ENCODE measurements around the gene UPF2.

Gene UPF2

DNA sequence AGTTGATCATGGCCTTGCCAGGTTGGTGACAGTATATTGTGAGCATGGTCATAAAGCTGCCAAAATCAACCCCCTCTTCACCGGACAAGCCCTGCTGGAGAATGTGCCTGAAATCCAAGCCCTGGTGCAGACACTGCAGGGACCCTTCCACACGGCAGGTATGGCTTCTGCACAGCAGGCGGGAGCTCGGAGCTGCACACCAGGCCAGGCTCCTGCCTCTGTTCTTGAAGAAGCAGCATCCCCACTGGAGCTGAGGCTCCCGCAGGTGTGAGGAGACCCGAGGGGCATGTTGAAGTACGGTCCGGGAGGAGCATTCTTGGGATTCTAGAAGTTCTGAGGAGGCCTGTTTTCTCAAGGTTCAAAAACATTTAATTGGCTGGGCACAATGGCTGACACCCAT, 38.9 kb upstream of the UPF2 start:
- TF ChIP-seq FOXP2 (optimal IDR thresholded peaks at IDR 0.05; ENCODE audit: borderline replicate concordance, extremely low read depth, extremely low read length, insufficient read depth) (no peak), TAF1 (IDR thresholded peaks at IDR 0.05; ENCODE audit: borderline replicate concordance, insufficient read depth, low read length) (no peak), POLR2AphosphoS5 (IDR thresholded peaks at IDR 0.05; ENCODE audit: low read depth, low read length) (no peak), SIN3A (IDR thresholded peaks at IDR 0.05; ENCODE audit: borderline replicate concordance, insufficient read depth, low read length) (no peak)
- TF ChIP-seq, protein P1, sequence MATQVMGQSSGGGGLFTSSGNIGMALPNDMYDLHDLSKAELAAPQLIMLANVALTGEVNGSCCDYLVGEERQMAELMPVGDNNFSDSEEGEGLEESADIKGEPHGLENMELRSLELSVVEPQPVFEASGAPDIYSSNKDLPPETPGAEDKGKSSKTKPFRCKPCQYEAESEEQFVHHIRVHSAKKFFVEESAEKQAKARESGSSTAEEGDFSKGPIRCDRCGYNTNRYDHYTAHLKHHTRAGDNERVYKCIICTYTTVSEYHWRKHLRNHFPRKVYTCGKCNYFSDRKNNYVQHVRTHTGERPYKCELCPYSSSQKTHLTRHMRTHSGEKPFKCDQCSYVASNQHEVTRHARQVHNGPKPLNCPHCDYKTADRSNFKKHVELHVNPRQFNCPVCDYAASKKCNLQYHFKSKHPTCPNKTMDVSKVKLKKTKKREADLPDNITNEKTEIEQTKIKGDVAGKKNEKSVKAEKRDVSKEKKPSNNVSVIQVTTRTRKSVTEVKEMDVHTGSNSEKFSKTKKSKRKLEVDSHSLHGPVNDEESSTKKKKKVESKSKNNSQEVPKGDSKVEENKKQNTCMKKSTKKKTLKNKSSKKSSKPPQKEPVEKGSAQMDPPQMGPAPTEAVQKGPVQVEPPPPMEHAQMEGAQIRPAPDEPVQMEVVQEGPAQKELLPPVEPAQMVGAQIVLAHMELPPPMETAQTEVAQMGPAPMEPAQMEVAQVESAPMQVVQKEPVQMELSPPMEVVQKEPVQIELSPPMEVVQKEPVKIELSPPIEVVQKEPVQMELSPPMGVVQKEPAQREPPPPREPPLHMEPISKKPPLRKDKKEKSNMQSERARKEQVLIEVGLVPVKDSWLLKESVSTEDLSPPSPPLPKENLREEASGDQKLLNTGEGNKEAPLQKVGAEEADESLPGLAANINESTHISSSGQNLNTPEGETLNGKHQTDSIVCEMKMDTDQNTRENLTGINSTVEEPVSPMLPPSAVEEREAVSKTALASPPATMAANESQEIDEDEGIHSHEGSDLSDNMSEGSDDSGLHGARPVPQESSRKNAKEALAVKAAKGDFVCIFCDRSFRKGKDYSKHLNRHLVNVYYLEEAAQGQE (IDR thresholded peaks at IDR 0.05; ENCODE audit: insufficient read depth in 1 of 2, low read depth in 2 of 2, low read length in 2 of 2), result no peak

GRCh38 chr10:12077580-12078180, 35.1 kb upstream of the UPF2 start:
- TF ChIP-seq FOXP2 (optimal IDR thresholded peaks at IDR 0.05; ENCODE audit: borderline replicate concordance, extremely low read depth, extremely low read length, insufficient read depth) (no peak), SIN3A (IDR thresholded peaks at IDR 0.05; ENCODE audit: borderline replicate concordance, insufficient read depth, low read length) (no peak), POLR2AphosphoS5 (IDR thresholded peaks at IDR 0.05; ENCODE audit: low read depth, low read length) (no peak), TAF1 (IDR thresholded peaks at IDR 0.05; ENCODE audit: borderline replicate concordance, insufficient read depth, low read length) (no peak)
- TF ChIP-seq, protein P1 (IDR thresholded peaks at IDR 0.05; ENCODE audit: insufficient read depth in 1 of 2, low read depth in 2 of 2, low read length in 2 of 2), result no peak

DNA sequence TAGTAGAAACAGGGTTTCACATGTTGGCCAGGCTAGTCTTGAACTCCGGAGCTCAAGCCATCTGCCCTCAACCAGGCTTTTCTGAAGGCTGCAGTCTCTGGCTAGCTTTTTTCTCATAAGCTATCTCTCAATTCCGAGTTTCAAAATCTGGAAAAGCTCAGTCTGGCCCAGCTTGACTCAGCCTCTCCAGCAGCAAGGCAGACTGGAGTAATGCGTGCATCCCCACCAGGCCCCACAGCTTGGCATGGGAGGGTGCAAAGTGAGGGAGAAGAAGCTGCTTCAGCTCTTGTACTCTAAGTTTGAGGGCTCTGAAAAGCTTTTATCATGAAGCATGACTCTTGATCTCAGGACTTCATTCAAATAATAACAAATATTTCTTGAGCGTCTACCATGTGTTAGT, 30.9 kb upstream of the UPF2 start:
- TF ChIP-seq SIN3A (IDR thresholded peaks at IDR 0.05; ENCODE audit: borderline replicate concordance, insufficient read depth, low read length) (no peak), TAF1 (IDR thresholded peaks at IDR 0.05; ENCODE audit: borderline replicate concordance, insufficient read depth, low read length) (no peak), POLR2AphosphoS5 (IDR thresholded peaks at IDR 0.05; ENCODE audit: low read depth, low read length) (no peak), FOXP2 (optimal IDR thresholded peaks at IDR 0.05; ENCODE audit: borderline replicate concordance, extremely low read depth, extremely low read length, insufficient read depth) (no peak)
- TF ChIP-seq, protein P1 (IDR thresholded peaks at IDR 0.05; ENCODE audit: insufficient read depth in 1 of 2, low read depth in 2 of 2, low read length in 2 of 2), result no peak

- TF ChIP-seq, protein P1 (IDR thresholded peaks at IDR 0.05; ENCODE audit: insufficient read depth in 1 of 2, low read depth in 2 of 2, low read length in 2 of 2), result no peak
- TF ChIP-seq POLR2AphosphoS5 (IDR thresholded peaks at IDR 0.05; ENCODE audit: low read depth, low read length) (peak; percentile 66), SIN3A (IDR thresholded peaks at IDR 0.05; ENCODE audit: borderline replicate concordance, insufficient read depth, low read length) (0 out of 2 replicates have a peak, but pooled peaks have one; percentile 33), FOXP2 (optimal IDR thresholded peaks at IDR 0.05; ENCODE audit: borderline replicate concordance, extremely low read depth, extremely low read length, insufficient read depth) (peak; percentile 100), TAF1 (IDR thresholded peaks at IDR 0.05; ENCODE audit: borderline replicate concordance, insufficient read depth, low read length) (peak; percentile 88; the same call in 1 of the 2 replicates)
These were observed 26.1 kb upstream of the UPF2 start, which contains the start of gene DHTKD1 for GRCh38 chr10:12068449-12069269. DHTKD1 (plus strand) TSS chr10:12068954; CDS start chr10:12069034, 80 bp downstream.
